ENCODE results near the gene ODAD4. TPM values are rescaled to one million over a fixed set of nuclear protein-coding genes. Genes with fewer than 3 reads are reported as not detected.

ODAD4 gene
- total RNA-seq, 2 experiments from 2014 or later = 0.81 to 1.4 TPM

DNA sequence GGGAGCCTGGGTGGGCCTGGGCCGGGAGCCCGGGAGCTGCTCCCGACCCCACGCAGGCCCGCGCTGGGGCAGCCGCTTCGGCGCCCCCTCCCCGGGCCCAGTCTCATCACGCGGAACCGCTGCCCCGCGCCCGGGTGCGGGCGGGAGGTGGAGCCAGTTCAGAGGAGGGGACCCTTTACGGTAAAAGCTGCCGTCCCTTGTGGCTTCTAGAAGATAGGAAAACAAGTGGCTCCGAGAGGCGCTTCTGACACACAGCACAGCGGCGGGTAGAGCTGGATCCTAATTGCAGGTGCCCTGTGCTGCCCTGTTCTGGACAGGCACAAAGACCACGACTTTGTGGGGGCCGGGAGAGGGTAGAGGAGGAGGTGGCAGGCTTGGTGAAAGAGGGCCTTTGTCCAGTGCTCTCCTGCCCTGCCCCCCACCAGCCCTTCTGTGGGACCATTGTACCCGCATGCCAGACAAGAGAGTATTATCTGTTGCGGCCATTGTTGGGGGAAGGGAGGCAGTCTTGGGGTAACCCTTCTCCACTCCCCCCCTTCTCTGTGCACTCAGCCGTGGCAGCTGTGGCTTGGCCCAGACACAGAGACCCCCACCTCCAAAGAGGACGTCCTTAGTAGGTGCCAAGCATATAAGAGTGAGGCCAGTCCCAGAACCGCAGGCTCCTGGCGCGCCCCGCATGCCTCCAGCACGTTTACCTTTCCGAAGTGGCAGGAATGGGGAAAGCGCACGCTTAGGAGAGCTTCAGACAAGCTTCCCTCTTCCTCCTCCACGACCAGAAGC lies 36.9 kb downstream of the ODAD4 start:
- intact Hi-C loops (cut with micrococcal nuclease) = no loop called here
- Mint-ChIP-seq H3K4me3 (peak overlapping the region; percentile 82), H3K4me1 (ENCODE audit: low read depth) (peaks cover 38% of the 10 kb centered on the region), H3K9me3 (no peaks in the 10 kb centered on the region), H3K27ac (peak overlapping the region; percentile 85), H3K27me3 (no peaks in the 10 kb centered on the region), H3K36me3 (ENCODE audit: low read depth) (peaks cover 14% of the 10 kb centered on the region)
- ATAC-seq (peak; percentile 18), DNase-seq (peak; percentile 59)
- CTCF ChIA-PET = interaction anchor here (1.4 to 3.7 kb wide), 2 partner anchors 9 to 50 kb away, joined by 3 to 13 read pairs; partner anchors contain the start of gene DNAJC7
- POLR2A ChIA-PET = interaction anchor here (0.7 to 6.0 kb wide), 15 partner anchors 9 to 153 kb away, joined by 3 to 41 read pairs (median 4); partner anchors contain the start of genes DNAJC7, KAT2A and ODAD4
- TF ChIP-seq, protein P1, sequence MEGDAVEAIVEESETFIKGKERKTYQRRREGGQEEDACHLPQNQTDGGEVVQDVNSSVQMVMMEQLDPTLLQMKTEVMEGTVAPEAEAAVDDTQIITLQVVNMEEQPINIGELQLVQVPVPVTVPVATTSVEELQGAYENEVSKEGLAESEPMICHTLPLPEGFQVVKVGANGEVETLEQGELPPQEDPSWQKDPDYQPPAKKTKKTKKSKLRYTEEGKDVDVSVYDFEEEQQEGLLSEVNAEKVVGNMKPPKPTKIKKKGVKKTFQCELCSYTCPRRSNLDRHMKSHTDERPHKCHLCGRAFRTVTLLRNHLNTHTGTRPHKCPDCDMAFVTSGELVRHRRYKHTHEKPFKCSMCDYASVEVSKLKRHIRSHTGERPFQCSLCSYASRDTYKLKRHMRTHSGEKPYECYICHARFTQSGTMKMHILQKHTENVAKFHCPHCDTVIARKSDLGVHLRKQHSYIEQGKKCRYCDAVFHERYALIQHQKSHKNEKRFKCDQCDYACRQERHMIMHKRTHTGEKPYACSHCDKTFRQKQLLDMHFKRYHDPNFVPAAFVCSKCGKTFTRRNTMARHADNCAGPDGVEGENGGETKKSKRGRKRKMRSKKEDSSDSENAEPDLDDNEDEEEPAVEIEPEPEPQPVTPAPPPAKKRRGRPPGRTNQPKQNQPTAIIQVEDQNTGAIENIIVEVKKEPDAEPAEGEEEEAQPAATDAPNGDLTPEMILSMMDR (IDR thresholded peaks at IDR 0.05) = no peak

DNA sequence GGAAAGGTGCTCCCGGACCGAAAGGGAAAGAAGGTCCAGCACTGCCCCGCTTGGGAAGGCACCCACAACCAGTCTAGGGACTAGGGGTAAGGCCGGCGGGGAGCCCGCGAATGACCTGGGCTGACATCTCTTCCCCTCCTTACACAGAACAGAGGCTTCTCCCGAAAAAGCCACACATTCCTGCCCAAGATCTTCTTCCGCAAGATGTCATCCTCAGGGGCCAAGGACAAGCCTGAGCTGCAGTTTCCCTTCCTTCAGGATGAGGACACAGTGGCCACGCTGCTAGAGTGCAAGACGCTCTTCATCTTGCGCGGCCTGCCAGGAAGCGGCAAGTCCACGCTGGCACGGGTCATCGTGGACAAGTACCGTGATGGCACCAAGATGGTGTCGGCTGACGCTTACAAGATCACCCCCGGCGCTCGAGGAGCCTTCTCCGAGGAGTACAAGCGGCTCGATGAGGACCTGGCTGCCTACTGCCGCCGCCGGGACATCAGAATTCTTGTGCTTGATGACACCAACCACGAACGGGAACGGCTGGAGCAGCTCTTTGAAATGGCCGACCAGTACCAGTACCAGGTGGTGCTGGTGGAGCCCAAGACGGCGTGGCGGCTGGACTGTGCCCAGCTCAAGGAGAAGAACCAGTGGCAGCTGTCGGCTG lies 37.6 kb downstream of the ODAD4 start:
- H3K27ac Mint-ChIP-seq = peak overlapping the region; percentile 85
- peak overlapping the region; percentile 82 for H3K4me3 Mint-ChIP-seq
- ChIA-PET CTCF (interaction anchor here (0.8 to 3.7 kb wide), 4 partner anchors 8 to 150 kb away, joined by 3 to 13 read pairs (median 4); no protein-coding TSS in a partner anchor), POLR2A (interaction anchor here (0.7 to 6.0 kb wide), 9 partner anchors 16 to 127 kb away, joined by 3 to 41 read pairs (median 3); partner anchors contain the start of genes DNAJC7 and ODAD4)
- TF ChIP-seq, protein P1 (IDR thresholded peaks at IDR 0.05) = no peak
- H3K27me3 Mint-ChIP-seq = no peaks in the 10 kb centered on the region
- intact Hi-C loops (cut with micrococcal nuclease) = no loop called here
- H3K9me3 Mint-ChIP-seq = no peaks in the 10 kb centered on the region
- peaks cover 17% of the 10 kb centered on the region for H3K36me3 Mint-ChIP-seq (ENCODE audit: low read depth)
- ATAC-seq (no peak), DNase-seq (no peak)
- peaks cover 42% of the 10 kb centered on the region for H3K4me1 Mint-ChIP-seq (ENCODE audit: low read depth)

DNA sequence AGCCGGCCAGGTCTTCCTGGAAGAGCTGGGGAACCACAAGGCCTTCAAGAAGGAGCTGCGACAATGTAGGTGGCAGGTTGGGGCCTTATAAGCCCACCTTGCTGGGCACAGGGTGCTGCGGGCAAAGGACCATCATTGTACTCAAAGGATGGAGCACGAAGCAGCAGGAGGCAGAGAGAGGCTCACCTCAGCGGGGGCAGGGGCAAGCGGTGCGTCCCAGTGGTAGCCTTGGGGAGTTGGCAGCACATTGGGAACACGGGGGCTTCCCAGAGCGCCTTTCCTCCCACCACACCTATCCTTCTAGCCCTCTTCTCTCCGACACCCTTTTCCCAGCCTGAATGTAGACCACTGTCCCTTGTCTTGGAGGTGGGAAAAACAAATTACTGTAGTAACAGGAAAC lies 38.3 kb downstream of the ODAD4 start:
- H3K27ac Mint-ChIP-seq = peak overlapping the region; percentile 85
- TF ChIP-seq, protein P1 (IDR thresholded peaks at IDR 0.05) = no peak
- H3K4me3 Mint-ChIP-seq = peak overlapping the region; percentile 82
- CTCF ChIA-PET = interaction anchor here (0.8 to 2.3 kb wide), 3 partner anchors 24 to 149 kb away, joined by 3 to 6 read pairs (median 3); no protein-coding TSS in a partner anchor
- ATAC-seq (no peak), DNase-seq (no peak)
- H3K36me3 Mint-ChIP-seq (ENCODE audit: low read depth) = peaks cover 22% of the 10 kb centered on the region
- intact Hi-C loops (cut with micrococcal nuclease) = no loop called here
- H3K27me3 Mint-ChIP-seq = no peaks in the 10 kb centered on the region
- H3K9me3 Mint-ChIP-seq = no peaks in the 10 kb centered on the region
- POLR2A ChIA-PET = interaction anchor here (1.7 to 6.0 kb wide), 2 partner anchors 34 to 48 kb away, joined by 8 to 41 read pairs; partner anchors contain the start of gene DNAJC7
- H3K4me1 Mint-ChIP-seq (ENCODE audit: low read depth) = peaks cover 42% of the 10 kb centered on the region

DNA sequence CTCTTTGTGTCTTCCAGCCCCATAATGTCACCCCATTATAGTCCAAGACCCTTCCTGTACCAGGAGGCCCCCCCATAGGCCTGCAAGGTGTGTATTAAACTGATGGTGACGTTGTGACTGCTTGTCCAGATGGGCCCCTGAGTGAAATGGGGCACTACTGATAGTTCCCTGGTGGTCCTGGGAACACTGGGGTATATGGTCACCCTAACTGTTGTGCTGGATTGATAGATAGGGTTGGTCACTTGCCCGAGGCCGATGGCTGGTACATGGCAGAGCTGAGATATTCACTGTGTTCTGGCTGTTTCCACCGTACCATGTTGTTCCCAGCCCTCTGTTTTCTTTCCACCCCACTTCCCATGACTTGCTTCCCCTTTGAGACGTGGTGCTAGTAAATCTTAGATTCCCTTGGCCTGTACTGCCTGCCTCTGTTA lies 40.5 kb downstream of the ODAD4 start:
- ChIA-PET POLR2A (no interaction called here), CTCF (interaction anchor here (1.6 kb wide), 1 partner anchor 15 kb away, joined by 4 read pairs; no protein-coding TSS in a partner anchor)
- Mint-ChIP-seq H3K36me3 (ENCODE audit: low read depth) (peaks cover 23% of the 10 kb centered on the region), H3K27me3 (no peaks in the 10 kb centered on the region), H3K4me1 (ENCODE audit: low read depth) (peaks cover 31% of the 10 kb centered on the region), H3K9me3 (no peaks in the 10 kb centered on the region), H3K4me3 (no peak overlapping the region), H3K27ac (peak overlapping the region; percentile 25)
- ATAC-seq = no peak
- no peak for DNase-seq
- TF ChIP-seq, protein P1 (IDR thresholded peaks at IDR 0.05) = no peak
- intact Hi-C loops (cut with micrococcal nuclease) = no loop called here
